Measurements from ENCODE around the gene MRPL39. TPM values are rescaled to one million over a fixed set of nuclear protein-coding genes. Genes with fewer than 3 reads are reported as not detected.

MRPL39 gene
- total and polyA plus RNA-seq, 4 donors, result 19.2 to 35.7 (median 24.4) TPM

DNA sequence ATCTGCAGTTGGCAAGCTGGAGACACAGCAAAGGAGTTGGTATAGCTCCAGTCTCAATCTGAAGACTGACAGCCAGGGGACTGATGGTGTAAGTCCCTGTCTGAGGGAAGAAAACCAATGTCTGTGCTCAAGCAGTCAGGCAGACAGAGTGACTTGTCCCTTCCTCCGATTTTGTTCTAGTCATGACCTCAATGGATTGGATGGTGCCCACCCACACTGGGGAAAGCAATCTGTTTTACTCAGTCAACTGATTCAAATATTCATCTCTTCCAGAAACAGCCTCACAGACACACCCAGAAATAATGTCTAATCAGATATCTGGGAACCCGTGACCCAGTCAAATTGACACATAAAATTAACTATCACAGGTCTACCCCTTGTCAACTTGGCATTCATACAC lies 11.9 kb upstream of the MRPL39 start:
- TF ChIP-seq GABPA (IDR thresholded peaks at IDR 0.05 in 1 of 2, conservative IDR thresholded peaks at IDR 0.05 in 1 of 2) (no peak), FOXA1 (IDR thresholded peaks at IDR 0.05) (no peak), HNF4A (conservative IDR thresholded peaks at IDR 0.05) (no peak), TAF1 (conservative IDR thresholded peaks at IDR 0.05) (no peak)
- TF ChIP-seq, protein P1, sequence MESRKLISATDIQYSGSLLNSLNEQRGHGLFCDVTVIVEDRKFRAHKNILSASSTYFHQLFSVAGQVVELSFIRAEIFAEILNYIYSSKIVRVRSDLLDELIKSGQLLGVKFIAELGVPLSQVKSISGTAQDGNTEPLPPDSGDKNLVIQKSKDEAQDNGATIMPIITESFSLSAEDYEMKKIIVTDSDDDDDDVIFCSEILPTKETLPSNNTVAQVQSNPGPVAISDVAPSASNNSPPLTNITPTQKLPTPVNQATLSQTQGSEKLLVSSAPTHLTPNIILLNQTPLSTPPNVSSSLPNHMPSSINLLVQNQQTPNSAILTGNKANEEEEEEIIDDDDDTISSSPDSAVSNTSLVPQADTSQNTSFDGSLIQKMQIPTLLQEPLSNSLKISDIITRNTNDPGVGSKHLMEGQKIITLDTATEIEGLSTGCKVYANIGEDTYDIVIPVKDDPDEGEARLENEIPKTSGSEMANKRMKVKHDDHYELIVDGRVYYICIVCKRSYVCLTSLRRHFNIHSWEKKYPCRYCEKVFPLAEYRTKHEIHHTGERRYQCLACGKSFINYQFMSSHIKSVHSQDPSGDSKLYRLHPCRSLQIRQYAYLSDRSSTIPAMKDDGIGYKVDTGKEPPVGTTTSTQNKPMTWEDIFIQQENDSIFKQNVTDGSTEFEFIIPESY (IDR thresholded peaks at IDR 0.05), result no peak
- Histone ChIP-seq H3K27me3 (ENCODE audit: control insufficient read depth in 4 of 4, insufficient read depth in 4 of 4, low read length in 3 of 4) (no peaks in the 10 kb centered on the region), H3K27ac (ENCODE audit: low read depth in 1 of 2, low read length in 2 of 2) (no peak overlapping the region), H3K9me3 (ENCODE audit: control insufficient read depth in 4 of 4, low read length in 3 of 4) (no peaks in the 10 kb centered on the region), H3K36me3 (ENCODE audit: control insufficient read depth in 4 of 4, insufficient read depth in 3 of 4, low read depth in 1 of 4, low read length in 3 of 4) (no peaks in the 10 kb centered on the region), H3K9ac (ENCODE audit: low read depth in 1 of 2, low read length in 2 of 2) (no peak overlapping the region), H3K4me1 (ENCODE audit: control insufficient read depth in 4 of 4, insufficient read depth in 4 of 4, low read length in 3 of 4) (no peaks in the 10 kb centered on the region), H3K4me3 (ENCODE audit: low read depth in 1 of 3, low read length in 3 of 3) (no peak overlapping the region)
- DNase-seq (ENCODE audit: low spot score), result no peak
- WGBS, result 71% methylated on average over 2 of the region's 2 CpGs

DNA sequence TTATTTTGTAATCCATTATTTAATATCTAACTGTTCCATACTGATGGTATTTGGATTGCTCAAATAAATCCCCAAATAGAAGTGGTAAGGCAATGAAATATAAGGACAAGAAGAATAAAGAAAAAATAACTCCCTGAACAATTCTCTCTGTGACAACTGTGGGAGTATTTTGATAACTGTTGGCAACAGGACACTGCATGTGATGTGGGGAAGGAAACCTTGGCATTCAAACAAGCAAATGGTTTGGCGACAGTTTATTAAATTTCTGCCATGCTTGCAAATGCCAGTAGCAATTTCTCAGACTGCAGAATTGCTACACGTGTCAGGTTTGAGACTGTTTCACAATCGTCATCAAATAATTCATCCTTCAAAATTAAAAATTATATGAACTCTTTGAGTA lies 8.6 kb upstream of the MRPL39 start:
- Histone ChIP-seq H3K4me1 (ENCODE audit: control insufficient read depth in 4 of 4, insufficient read depth in 4 of 4, low read length in 3 of 4) (no peaks in the 10 kb centered on the region), H3K27me3 (ENCODE audit: control insufficient read depth in 4 of 4, insufficient read depth in 4 of 4, low read length in 3 of 4) (no peaks in the 10 kb centered on the region), H3K9me3 (ENCODE audit: control insufficient read depth in 4 of 4, low read length in 3 of 4) (no peaks in the 10 kb centered on the region), H3K27ac (ENCODE audit: low read depth in 1 of 2, low read length in 2 of 2) (no peak overlapping the region), H3K9ac (ENCODE audit: low read depth in 1 of 2, low read length in 2 of 2) (no peak overlapping the region), H3K36me3 (ENCODE audit: control insufficient read depth in 4 of 4, insufficient read depth in 3 of 4, low read depth in 1 of 4, low read length in 3 of 4) (no peaks in the 10 kb centered on the region), H3K4me3 (ENCODE audit: low read depth in 1 of 3, low read length in 3 of 3) (no peak overlapping the region)
- 71% methylated on average over 3 of the region's 3 CpGs for WGBS
- no peak for DNase-seq (ENCODE audit: low spot score)
- TF ChIP-seq HNF4A (conservative IDR thresholded peaks at IDR 0.05) (no peak), YY1 (IDR thresholded peaks at IDR 0.05) (no peak), RXRA (IDR thresholded peaks at IDR 0.05) (no peak), FOXA1 (IDR thresholded peaks at IDR 0.05) (no peak)
- TF ChIP-seq, protein P2, sequence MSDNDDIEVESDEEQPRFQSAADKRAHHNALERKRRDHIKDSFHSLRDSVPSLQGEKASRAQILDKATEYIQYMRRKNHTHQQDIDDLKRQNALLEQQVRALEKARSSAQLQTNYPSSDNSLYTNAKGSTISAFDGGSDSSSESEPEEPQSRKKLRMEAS (IDR thresholded peaks at IDR 0.05), result no peak

DNA sequence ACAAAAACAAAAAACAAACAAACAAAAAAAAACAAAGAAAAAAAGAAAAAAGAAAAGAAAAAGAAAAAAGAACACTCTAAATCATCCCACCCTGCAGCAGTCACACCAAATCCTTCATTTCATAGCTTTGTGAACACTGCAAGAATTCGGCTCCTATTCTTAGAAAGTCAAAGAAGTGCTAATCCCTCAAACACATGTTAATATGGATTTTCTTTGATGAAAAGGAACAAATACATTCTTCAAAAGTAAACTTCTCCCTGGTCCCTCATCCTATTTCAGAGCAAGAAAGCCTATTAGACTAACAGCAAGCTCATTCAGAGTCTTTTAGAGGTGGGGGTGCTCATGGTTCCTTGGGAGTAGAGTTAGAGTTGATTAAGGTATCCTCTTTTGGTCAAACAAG lies 7.2 kb upstream of the MRPL39 start:
- no peaks in the 10 kb centered on the region for H3K9me3 ChIP-seq (ENCODE audit: control insufficient read depth in 4 of 4, low read length in 3 of 4)
- 96% methylated on average over 1 of the region's 1 CpG for WGBS
- H3K4me1 ChIP-seq (ENCODE audit: control insufficient read depth in 4 of 4, insufficient read depth in 4 of 4, low read length in 3 of 4), result no peaks in the 10 kb centered on the region
- no peaks in the 10 kb centered on the region for H3K27me3 ChIP-seq (ENCODE audit: control insufficient read depth in 4 of 4, insufficient read depth in 4 of 4, low read length in 3 of 4)
- TF ChIP-seq RAD21 (IDR thresholded peaks at IDR 0.05) (no peak), EGR1 (IDR thresholded peaks at IDR 0.05; ENCODE audit: low read depth in 2 of 2) (no peak), GABPA (IDR thresholded peaks at IDR 0.05 in 1 of 2, conservative IDR thresholded peaks at IDR 0.05 in 1 of 2) (no peak), HNF4G (IDR thresholded peaks at IDR 0.05) (no peak), HNF4A (conservative IDR thresholded peaks at IDR 0.05) (no peak)
- TF ChIP-seq, protein P3, sequence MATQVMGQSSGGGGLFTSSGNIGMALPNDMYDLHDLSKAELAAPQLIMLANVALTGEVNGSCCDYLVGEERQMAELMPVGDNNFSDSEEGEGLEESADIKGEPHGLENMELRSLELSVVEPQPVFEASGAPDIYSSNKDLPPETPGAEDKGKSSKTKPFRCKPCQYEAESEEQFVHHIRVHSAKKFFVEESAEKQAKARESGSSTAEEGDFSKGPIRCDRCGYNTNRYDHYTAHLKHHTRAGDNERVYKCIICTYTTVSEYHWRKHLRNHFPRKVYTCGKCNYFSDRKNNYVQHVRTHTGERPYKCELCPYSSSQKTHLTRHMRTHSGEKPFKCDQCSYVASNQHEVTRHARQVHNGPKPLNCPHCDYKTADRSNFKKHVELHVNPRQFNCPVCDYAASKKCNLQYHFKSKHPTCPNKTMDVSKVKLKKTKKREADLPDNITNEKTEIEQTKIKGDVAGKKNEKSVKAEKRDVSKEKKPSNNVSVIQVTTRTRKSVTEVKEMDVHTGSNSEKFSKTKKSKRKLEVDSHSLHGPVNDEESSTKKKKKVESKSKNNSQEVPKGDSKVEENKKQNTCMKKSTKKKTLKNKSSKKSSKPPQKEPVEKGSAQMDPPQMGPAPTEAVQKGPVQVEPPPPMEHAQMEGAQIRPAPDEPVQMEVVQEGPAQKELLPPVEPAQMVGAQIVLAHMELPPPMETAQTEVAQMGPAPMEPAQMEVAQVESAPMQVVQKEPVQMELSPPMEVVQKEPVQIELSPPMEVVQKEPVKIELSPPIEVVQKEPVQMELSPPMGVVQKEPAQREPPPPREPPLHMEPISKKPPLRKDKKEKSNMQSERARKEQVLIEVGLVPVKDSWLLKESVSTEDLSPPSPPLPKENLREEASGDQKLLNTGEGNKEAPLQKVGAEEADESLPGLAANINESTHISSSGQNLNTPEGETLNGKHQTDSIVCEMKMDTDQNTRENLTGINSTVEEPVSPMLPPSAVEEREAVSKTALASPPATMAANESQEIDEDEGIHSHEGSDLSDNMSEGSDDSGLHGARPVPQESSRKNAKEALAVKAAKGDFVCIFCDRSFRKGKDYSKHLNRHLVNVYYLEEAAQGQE (IDR thresholded peaks at IDR 0.05), result no peak
- no peak for DNase-seq (ENCODE audit: low spot score)
- no peaks in the 10 kb centered on the region for H3K36me3 ChIP-seq (ENCODE audit: control insufficient read depth in 4 of 4, insufficient read depth in 3 of 4, low read depth in 1 of 4, low read length in 3 of 4)
- no peak overlapping the region for H3K27ac ChIP-seq (ENCODE audit: low read depth in 1 of 2, low read length in 2 of 2)
- H3K4me3 ChIP-seq (ENCODE audit: low read depth in 1 of 3, low read length in 3 of 3), result no peak overlapping the region
- H3K9ac ChIP-seq (ENCODE audit: low read depth in 1 of 2, low read length in 2 of 2), result no peak overlapping the region

Measured in liver (tissue), 9 donors.